A549 (cell line): ENCODE results near the gene ABCA1. TPM values are rescaled to one million over a fixed set of nuclear protein-coding genes. Genes with fewer than 3 reads are reported as not detected.

ENCODE experiments used
- ATAC-seq, 2 experiments: fragments of 200-7000 bp in 1 of 2; fragments of >200 bp in 1 of 2; cut with Nextera tagmentation in 1 of 2; cut with Tn5 transposase in 1 of 2; 3 replicates each; pipeline versions ENCODE4 v1.8.0 to v1.9.1; 2018 to 2020; ENCODE audit warnings: mild to moderate bottlenecking in 1 of 2, moderate library complexity in 1 of 2
- CTCF ChIA-PET: fragments of 300-600 bp; sonication (Branson Sonifier 250); formaldehyde crosslinking; extraction: SDS; loops from one replicate; lab custom pipeline; 2021; ENCODE audit warnings: antibody characterized with exemption, inconsistent platforms; lab: Yijun Ruan, JAX
- POLR2A ChIA-PET: fragments of 350-600 bp; formaldehyde crosslinking; extraction: SDS; loops from one replicate; lab custom pipeline; 2021; ENCODE audit warnings: antibody characterized with exemption, inconsistent platforms; lab: Yijun Ruan, JAX
- DNase-seq, 2 experiments: peaks; one replicate each; pipeline versions ENCODE4 v3.0.0 to v3.0.0-alpha.2; 2011 to 2016; ENCODE audit warnings: low read depth in 1 of 2, low spot score in 1 of 2
- FAIRE-seq: peaks from 2 replicates; lab custom pipeline; 2011; peaks lifted over from hg19 to GRCh38; lab: Jason Lieb, UNC
- H3K27ac ChIP-seq, 2 experiments: fragments of >200 bp; sonication (Bioruptor Twin); formaldehyde crosslinking; 3 replicates each; pipeline ENCODE4 v1.5.1; 2016 to 2017
- H3K4me1 ChIP-seq: fragments of >200 bp; sonication (Bioruptor Twin); formaldehyde crosslinking; 3 replicates; pipeline ENCODE4 v1.6.1; 2016
- H3K4me2 ChIP-seq: fragments of >200 bp; sonication (Bioruptor Twin); formaldehyde crosslinking; 3 replicates; pipeline ENCODE4 v1.6.1; 2016
- H3K4me3 ChIP-seq: fragments of >200 bp; sonication (Bioruptor Twin); formaldehyde crosslinking; 3 replicates; pipeline ENCODE4 v1.5.1; 2016
- H3K9me3 ChIP-seq: fragments of >200 bp; sonication (Bioruptor Twin); formaldehyde crosslinking; 3 replicates; pipeline ENCODE4 v1.6.1; 2016
- BHLHE40 ChIP-seq: IDR thresholded peaks from 2 replicates; pipeline ENCODE4 v1.6.1; 2012; ENCODE audit warnings: low read depth, low read length, inconsistent platforms
- CBX2 ChIP-seq: fragments of 200-600 bp; sonication (generic); IDR thresholded peaks from 2 replicates; pipeline ENCODE4 v1.6.1; 2016; ENCODE audit warnings: low read depth, mild to moderate bottlenecking, borderline replicate concordance
- CBX8 ChIP-seq: fragments of 200-600 bp; sonication (generic); IDR thresholded peaks from 2 replicates; pipeline ENCODE4 v1.6.1; 2016
- CEBPB ChIP-seq, 2 experiments: fragments of >200 bp in 1 of 2; sonication (Bioruptor Twin) in 1 of 2; formaldehyde crosslinking in 1 of 2; IDR thresholded peaks; 2 replicates each; pipeline ENCODE4 v1.6.1; 2012 to 2016
- EHMT2 ChIP-seq: fragments of 200-600 bp; sonication (generic); IDR thresholded peaks from 2 replicates; pipeline ENCODE4 v1.6.1; 2016; ENCODE audit warnings: antibody characterized with exemption, low read depth, mild to moderate bottlenecking, moderate library complexity
- EP300 ChIP-seq, 2 experiments: fragments of >200 bp; sonication (Bioruptor Twin); formaldehyde crosslinking; IDR thresholded peaks; 2 replicates in 1 of 2; 3 replicates in 1 of 2; pipeline ENCODE4 v1.6.1; 2016 to 2017
- GATA3 ChIP-seq: IDR thresholded peaks from 2 replicates; pipeline ENCODE4 v1.6.1; 2012; ENCODE audit warnings: borderline replicate concordance
- HDAC2 ChIP-seq: fragments of 200-600 bp; sonication (generic); IDR thresholded peaks from 2 replicates; pipeline ENCODE4 v1.6.1; 2016
- HOXB5 ChIP-seq: fragments of 250-450 bp; sonication (Bioruptor Pico); IDR thresholded peaks from 2 replicates; pipeline ENCODE4 v1.5.0; 2020; ENCODE audit warnings: mild to moderate bottlenecking, moderate library complexity
- MAZ ChIP-seq: fragments of 150-350 bp; IDR thresholded peaks from 2 replicates; pipeline ENCODE4 v1.6.1; 2014; ENCODE audit warnings: antibody characterized with exemption, low read depth, low read length, borderline replicate concordance
- MYC ChIP-seq: IDR thresholded peaks from 2 replicates; pipeline ENCODE4 v1.6.1; 2012; ENCODE audit warnings: mild to moderate bottlenecking, inconsistent platforms, low read length, improper control_type of control experiment, borderline replicate concordance
- NR3C1 ChIP-seq: fragments of >200 bp; sonication (Bioruptor Twin); formaldehyde crosslinking; IDR thresholded peaks from 3 replicates; pipeline ENCODE4 v1.6.1; 2017
- PHF8 ChIP-seq: fragments of 200-600 bp; sonication (generic); IDR thresholded peaks from 2 replicates; pipeline ENCODE4 v1.6.1; 2016; ENCODE audit warnings: low read depth, mild to moderate bottlenecking, antibody characterized with exemption, moderate library complexity, borderline replicate concordance
- POLR2A ChIP-seq: IDR thresholded peaks from 2 replicates; pipeline ENCODE4 v1.6.1; 2012; ENCODE audit warnings: mild to moderate bottlenecking, low read length
- POLR2AphosphoS2 ChIP-seq: conservative IDR thresholded peaks from 2 replicates; pipeline ENCODE4 v1.6.1; 2012; ENCODE audit warnings: low read length, improper control_type of control experiment, inconsistent platforms
- RARB ChIP-seq: fragments of 250-450 bp; sonication (Bioruptor Pico); IDR thresholded peaks from 2 replicates; pipeline ENCODE4 v1.8.0; 2021; ENCODE audit warnings: mild to moderate bottlenecking, moderate library complexity
- RFX5 ChIP-seq: fragments of 450-650 bp; IDR thresholded peaks from 2 replicates; pipeline ENCODE4 v1.7.1; 2014; ENCODE audit warnings: antibody characterized with exemption, mild to moderate bottlenecking, moderate library complexity
- RNF2 ChIP-seq: fragments of 200-600 bp; sonication (generic); IDR thresholded peaks from 2 replicates; pipeline ENCODE4 v1.6.1; 2016; ENCODE audit warnings: low read depth, mild to moderate bottlenecking, antibody characterized with exemption, moderate library complexity, borderline replicate concordance
- SMC3 ChIP-seq: fragments of >200 bp; sonication (Bioruptor Twin); formaldehyde crosslinking; IDR thresholded peaks from 3 replicates; pipeline ENCODE4 v1.6.1; 2018; ENCODE audit warnings: inconsistent platforms
- SREBF2 ChIP-seq: fragments of 450-650 bp; IDR thresholded peaks from 2 replicates; pipeline ENCODE4 v1.6.1; 2014; ENCODE audit warnings: mild to moderate bottlenecking, moderate library complexity
- TFCP2L1 ChIP-seq: fragments of 250-450 bp; sonication (Bioruptor Pico); IDR thresholded peaks from 2 replicates; pipeline ENCODE4 v1.5.0; 2021; ENCODE audit warnings: mild to moderate bottlenecking
- TP53 ChIP-seq: fragments of 250-450 bp; sonication (Bioruptor Pico); IDR thresholded peaks from 2 replicates; pipeline ENCODE4 v1.5.0; 2021; ENCODE audit warnings: mild to moderate bottlenecking, moderate library complexity
- ZC3H11A ChIP-seq: fragments of 450-650 bp; IDR thresholded peaks from 2 replicates; pipeline ENCODE4 v1.6.1; 2014; ENCODE audit warnings: antibody characterized with exemption, mild to moderate bottlenecking
- ZFP36 ChIP-seq: fragments of 450-650 bp; IDR thresholded peaks from 2 replicates; pipeline ENCODE4 v1.6.1; 2014; ENCODE audit warnings: borderline replicate concordance; ENCODE audit not compliant: partially characterized antibody
- ZSCAN20 ChIP-seq: fragments of 250-450 bp; sonication (Bioruptor Pico); IDR thresholded peaks from 2 replicates; pipeline ENCODE4 v1.8.0; 2022; ENCODE audit warnings: mild to moderate bottlenecking, moderate library complexity
- WGBS: methylation state at CpG from one replicate; pipeline ENCODE4 v1.1.6; 2017; ENCODE audit errors: missing lambda C conversion rate; 5-methylcytosine and 5-hydroxymethylcytosine counted together
- polyA plus RNA-seq, 4 experiments: library from polyadenylated mRNA; depleted of rRNA in 3 of 4; stranded (reverse); fragments of >200 nt; fragmentation: RNase III in 1 of 4; extraction: RNeasy Plus Mini Kit Qiagen cat#74134 plus additional on column Dnase treatment in 1 of 4; gene quantifications; 2 replicates in 3 of 4; 3 replicates in 1 of 4; pipeline ENCODE4 v1.2.3, GENCODE V29; 2011 to 2017
- TF ChIP-seq, protein P1 (sequence below): IDR thresholded peaks from 2 replicates; pipeline ENCODE4 v1.6.1; 2012

The ABCA1 gene
- polyA plus RNA-seq, 2 of the 4 experiments (the other 2 are of a cell fraction) = 3.6 to 12.0 TPM

DNA sequence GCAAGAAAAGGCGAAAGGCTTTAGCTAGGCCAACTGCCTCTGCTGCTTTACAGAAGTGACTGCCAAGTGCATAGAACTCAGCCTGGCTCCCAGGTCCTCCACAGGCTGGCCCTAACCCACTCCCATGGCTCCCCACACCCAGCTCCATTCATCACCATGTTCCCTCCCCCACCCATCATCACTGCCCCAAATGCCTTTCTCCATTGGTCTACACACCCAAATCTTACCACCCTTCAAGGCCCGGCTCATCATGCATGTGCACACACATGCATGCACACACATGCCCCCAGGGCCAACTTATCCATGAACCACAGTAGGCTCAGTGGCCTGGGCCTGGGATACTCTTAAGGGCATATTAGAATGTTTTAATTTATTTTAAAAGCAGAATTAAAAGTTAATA is 44.8 kb downstream of the ABCA1 start:
- FAIRE-seq (no peak), DNase-seq (no peak), ATAC-seq (no peak)
- no peaks in the 10 kb centered on the region for H3K9me3 ChIP-seq
- H3K4me3 ChIP-seq = no peak overlapping the region
- POLR2A ChIA-PET = no interaction called here
- H3K27ac ChIP-seq = no peak overlapping the region
- WGBS = 96% methylated on average over 2 of the region's 2 CpGs
- H3K4me1 ChIP-seq = no peaks in the 10 kb centered on the region
- TF ChIP-seq POLR2AphosphoS2 (no peak), GATA3 (no peak), RNF2 (no peak), BHLHE40 (no peak), TFCP2L1 (CRISPR knock-in tag) (no peak), SMC3 (no peak), EHMT2 (no peak), RARB (CRISPR knock-in tag) (no peak), TP53 (CRISPR knock-in tag) (no peak), MAZ (no peak), ZC3H11A (no peak), HDAC2 (no peak), CBX2 (no peak), SREBF2 (no peak), CBX8 (no peak), CEBPB (IDR thresholded peaks at IDR 0.05) (no peak)
- TF ChIP-seq, protein P1, sequence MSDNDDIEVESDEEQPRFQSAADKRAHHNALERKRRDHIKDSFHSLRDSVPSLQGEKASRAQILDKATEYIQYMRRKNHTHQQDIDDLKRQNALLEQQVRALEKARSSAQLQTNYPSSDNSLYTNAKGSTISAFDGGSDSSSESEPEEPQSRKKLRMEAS = no peak
- no peak overlapping the region for H3K4me2 ChIP-seq
- CTCF ChIA-PET = interaction anchor here (1.0 kb wide), 1 partner anchor 9 kb away, joined by 4 read pairs; no protein-coding TSS in a partner anchor

DNA sequence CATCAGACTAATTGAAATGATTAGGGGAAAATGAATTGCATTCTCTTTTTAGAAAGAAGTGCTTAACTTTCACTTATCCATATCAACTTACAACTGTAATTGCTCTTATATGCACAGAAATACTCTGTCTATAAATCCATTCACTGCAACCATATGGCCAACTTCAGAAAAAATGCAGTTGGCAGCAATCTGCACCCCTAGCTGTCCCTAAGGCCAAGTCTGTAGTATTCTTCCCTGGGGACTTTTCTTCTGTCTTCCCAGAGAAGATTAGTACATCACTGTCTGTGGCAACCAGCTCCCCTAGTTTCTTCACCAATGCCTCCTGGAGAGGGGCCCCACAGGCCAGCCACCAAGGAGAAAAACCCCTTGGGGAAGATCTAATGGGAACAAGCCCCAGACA is 45.4 kb downstream of the ABCA1 start:
- TF ChIP-seq CEBPB (IDR thresholded peaks at IDR 0.05) (no peak), PHF8 (no peak), POLR2A (no peak), HOXB5 (CRISPR knock-in tag) (no peak)
- Histone ChIP-seq H3K9me3 (no peaks in the 10 kb centered on the region), H3K4me2 (no peak overlapping the region), H3K4me3 (no peak overlapping the region), H3K4me1 (no peaks in the 10 kb centered on the region), H3K27ac (no peak overlapping the region)
- ATAC-seq (no peak), DNase-seq (no peak), FAIRE-seq (no peak)
- POLR2A ChIA-PET = no interaction called here
- CTCF ChIA-PET = interaction anchor here (1.0 kb wide), 1 partner anchor 9 kb away, joined by 4 read pairs; no protein-coding TSS in a partner anchor

DNA sequence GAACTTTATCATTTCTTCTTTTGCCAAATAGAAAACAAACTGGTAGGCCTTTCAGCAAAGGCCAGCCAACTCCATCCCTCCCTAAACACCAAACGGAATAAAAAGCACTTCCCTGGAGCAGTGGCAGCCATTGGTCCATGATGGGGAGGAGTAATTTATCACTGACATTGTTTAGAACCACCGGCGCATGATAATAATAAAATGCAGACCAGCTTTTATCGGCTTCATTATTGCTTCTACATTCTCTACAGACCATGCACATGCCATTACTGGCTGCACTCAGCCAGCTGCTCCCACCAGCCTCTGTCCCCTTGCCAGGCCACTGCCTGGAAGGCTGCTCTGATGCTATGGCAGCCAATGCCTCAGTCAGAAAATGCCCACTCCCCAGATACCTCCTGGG is 45.9 kb downstream of the ABCA1 start:
- ChIA-PET CTCF (interaction anchor here (0.7 kb wide), 1 partner anchor 35 kb away, joined by 3 read pairs; no protein-coding TSS in a partner anchor), POLR2A (no interaction called here)
- WGBS = 86% methylated on average over 4 of the region's 4 CpGs
- no peak for FAIRE-seq
- H3K4me1 ChIP-seq = no peaks in the 10 kb centered on the region
- H3K4me3 ChIP-seq = no peak overlapping the region
- H3K4me2 ChIP-seq = no peak overlapping the region
- TF ChIP-seq RFX5 (no peak), MYC (no peak), NR3C1 (no peak), ZFP36 (no peak), RNF2 (no peak), ZSCAN20 (no peak), EP300 (IDR thresholded peaks at IDR 0.05) (no peak), CBX8 (no peak), ZC3H11A (no peak), TFCP2L1 (CRISPR knock-in tag) (no peak), RARB (CRISPR knock-in tag) (no peak), PHF8 (no peak)
- TF ChIP-seq, protein P1 = no peak
- no peak for ATAC-seq
- H3K27ac ChIP-seq = no peak overlapping the region
- no peak for DNase-seq
- no peaks in the 10 kb centered on the region for H3K9me3 ChIP-seq
